ENCODE results near the gene CHPT1.

Gene CHPT1

GRCh38 chr12:101685092-101685491, 12.3 kb upstream of the CHPT1 start:
- TF ChIP-seq, protein P1, sequence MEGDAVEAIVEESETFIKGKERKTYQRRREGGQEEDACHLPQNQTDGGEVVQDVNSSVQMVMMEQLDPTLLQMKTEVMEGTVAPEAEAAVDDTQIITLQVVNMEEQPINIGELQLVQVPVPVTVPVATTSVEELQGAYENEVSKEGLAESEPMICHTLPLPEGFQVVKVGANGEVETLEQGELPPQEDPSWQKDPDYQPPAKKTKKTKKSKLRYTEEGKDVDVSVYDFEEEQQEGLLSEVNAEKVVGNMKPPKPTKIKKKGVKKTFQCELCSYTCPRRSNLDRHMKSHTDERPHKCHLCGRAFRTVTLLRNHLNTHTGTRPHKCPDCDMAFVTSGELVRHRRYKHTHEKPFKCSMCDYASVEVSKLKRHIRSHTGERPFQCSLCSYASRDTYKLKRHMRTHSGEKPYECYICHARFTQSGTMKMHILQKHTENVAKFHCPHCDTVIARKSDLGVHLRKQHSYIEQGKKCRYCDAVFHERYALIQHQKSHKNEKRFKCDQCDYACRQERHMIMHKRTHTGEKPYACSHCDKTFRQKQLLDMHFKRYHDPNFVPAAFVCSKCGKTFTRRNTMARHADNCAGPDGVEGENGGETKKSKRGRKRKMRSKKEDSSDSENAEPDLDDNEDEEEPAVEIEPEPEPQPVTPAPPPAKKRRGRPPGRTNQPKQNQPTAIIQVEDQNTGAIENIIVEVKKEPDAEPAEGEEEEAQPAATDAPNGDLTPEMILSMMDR (IDR thresholded peaks at IDR 0.05; ENCODE audit: low read depth, low read length) = no peak
- DNase-seq (ENCODE audit: extremely low read depth, low read depth) = no peak

GRCh38 chr12:101686176-101686575, 11.3 kb upstream of the CHPT1 start:
- TF ChIP-seq, protein P1 (IDR thresholded peaks at IDR 0.05; ENCODE audit: low read depth, low read length) = no peak
- DNase-seq (ENCODE audit: extremely low read depth, low read depth) = no peak

GRCh38 chr12:101690544-101691098, 6.8 kb upstream of the CHPT1 start:
- TF ChIP-seq, protein P1 (IDR thresholded peaks at IDR 0.05; ENCODE audit: low read depth, low read length) = no peak
- DNase-seq (ENCODE audit: extremely low read depth, low read depth) = no peak

- no peak for DNase-seq (ENCODE audit: extremely low read depth, low read depth)
- TF ChIP-seq, protein P1 (IDR thresholded peaks at IDR 0.05; ENCODE audit: low read depth, low read length) = no peak
These were observed 5.8 kb upstream of the CHPT1 start for GRCh38 chr12:101691503-101692096.

DNA sequence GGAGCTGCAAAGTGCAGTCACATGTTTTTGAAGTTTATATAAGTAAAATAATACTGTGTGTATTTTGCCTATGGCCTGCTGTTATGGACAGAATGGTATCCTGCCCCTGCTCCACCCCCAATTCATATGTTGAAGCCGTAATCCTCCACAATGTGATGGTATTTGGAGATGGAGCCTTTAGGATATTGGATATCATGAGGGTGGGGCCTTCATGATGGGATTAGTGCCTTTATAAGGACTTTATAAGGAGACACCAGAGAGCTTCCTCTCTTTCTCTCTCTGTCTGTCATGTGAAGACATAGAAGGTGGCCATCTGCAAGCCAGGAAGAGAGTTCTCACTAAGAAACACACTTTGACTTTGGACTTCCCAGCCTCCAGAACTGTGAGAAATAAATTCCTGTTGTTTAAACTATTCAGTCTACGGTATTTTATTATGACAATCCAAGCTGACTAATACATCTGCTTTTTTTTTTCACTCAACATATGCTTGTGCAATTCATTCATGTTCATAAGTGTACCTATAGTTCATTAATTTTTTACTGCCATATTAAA, 3.1 kb upstream of the CHPT1 start:
- no peak for DNase-seq (ENCODE audit: extremely low read depth, low read depth)
- TF ChIP-seq, protein P1 (IDR thresholded peaks at IDR 0.05; ENCODE audit: low read depth, low read length) = no peak

- DNase-seq (ENCODE audit: extremely low read depth, low read depth) = no peak
- TF ChIP-seq, protein P1 (IDR thresholded peaks at IDR 0.05; ENCODE audit: low read depth, low read length) = no peak
These were observed 2.5 kb upstream of the CHPT1 start for GRCh38 chr12:101694986-101695385.

- TF ChIP-seq, protein P1 (IDR thresholded peaks at IDR 0.05; ENCODE audit: low read depth, low read length) = no peak
- no peak for DNase-seq (ENCODE audit: extremely low read depth, low read depth)
These were observed 1.7 kb upstream of the CHPT1 start for GRCh38 chr12:101695706-101696105.
